GM12891 (cell line): Measurements from ENCODE around the gene FERMT2.
A peak's percentile ranks its signal among the peaks of the same experiment; 100 is the strongest.

Experiments used
- DNase-seq: peaks from one replicate; pipeline ENCODE4 v3.0.0; 2011; ENCODE audit warnings: low spot score; ENCODE audit not compliant: insufficient read length
- FAIRE-seq: peaks from 2 replicates; lab custom pipeline; 2011; peaks lifted over from hg19 to GRCh38; lab: Jason Lieb, UNC
- PAX5 ChIP-seq: IDR thresholded peaks from 2 replicates; pipeline ENCODE4 v1.6.1; 2011; ENCODE audit warnings: low read length, moderate library complexity, mild to moderate bottlenecking; ENCODE audit not compliant: insufficient read depth, severe bottlenecking
- POLR2A ChIP-seq: IDR thresholded peaks from 2 replicates; pipeline ENCODE4 v1.6.1; 2011; ENCODE audit warnings: low read depth, low read length, control low read depth
- POLR2AphosphoS5 ChIP-seq: IDR thresholded peaks from 2 replicates; pipeline ENCODE4 v1.6.1; 2011; ENCODE audit warnings: low read depth, low read length, control low read depth
- POU2F2 ChIP-seq: IDR thresholded peaks from 2 replicates; pipeline ENCODE4 v1.6.1; 2011; ENCODE audit warnings: low read depth, mild to moderate bottlenecking, control low read depth, low read length, moderate library complexity
- SPI1 ChIP-seq: IDR thresholded peaks from 2 replicates; pipeline ENCODE4 v1.6.1; 2011; ENCODE audit warnings: low read depth, low read length, control low read depth
- TAF1 ChIP-seq: IDR thresholded peaks from 2 replicates; pipeline ENCODE4 v1.6.1; 2011; ENCODE audit warnings: low read depth, low read length, control low read depth

FERMT2 gene

GRCh38 chr14:52860910-52861309 lies 89.9 kb downstream of the FERMT2 start:
- no peak for TF ChIP-seq POLR2AphosphoS5
- no peak for TF ChIP-seq POU2F2
- peak; percentile 23; the same call in 1 of the 2 replicates for TF ChIP-seq SPI1
- FAIRE-seq (no peak), DNase-seq (no peak)

- no peak for TF ChIP-seq PAX5
- no peak for TF ChIP-seq POLR2A
- no peak for TF ChIP-seq POU2F2
- TF ChIP-seq SPI1 = no peak
- TF ChIP-seq POLR2AphosphoS5 = no peak
- no peak for TF ChIP-seq TAF1
- FAIRE-seq = no peak
- DNase-seq = no peak
Measured at GRCh38 chr14:52860209-52860608, 90.6 kb downstream of the FERMT2 start.

DNA sequence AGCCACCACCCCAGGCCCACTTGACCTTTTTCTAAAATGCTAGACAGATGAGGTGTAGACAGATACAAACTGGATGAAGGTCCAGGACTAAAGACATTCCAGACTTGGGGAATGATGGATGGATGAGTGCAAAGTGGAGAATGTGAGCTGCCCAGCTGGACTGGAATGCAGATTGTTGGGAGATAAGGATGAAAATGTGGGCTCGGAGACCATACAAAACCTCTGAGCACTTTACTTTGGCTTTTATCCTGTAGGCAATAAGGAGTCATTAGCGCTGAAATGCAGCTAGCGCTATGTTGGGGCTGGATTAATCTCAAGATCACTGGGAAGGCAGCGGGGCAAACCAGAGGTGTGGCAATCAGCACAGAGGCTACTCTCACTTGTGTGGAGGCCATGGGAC lies 94.7 kb downstream of the FERMT2 start:
- TF ChIP-seq POLR2A = no peak
- no peak for TF ChIP-seq POU2F2
- no peak for TF ChIP-seq PAX5
- no peak for TF ChIP-seq TAF1
- no peak for TF ChIP-seq POLR2AphosphoS5
- TF ChIP-seq SPI1 = no peak
- FAIRE-seq = no peak
- no peak for DNase-seq

- no peak for FAIRE-seq
- DNase-seq = no peak
- TF ChIP-seq POU2F2 (no peak), POLR2A (no peak), POLR2AphosphoS5 (no peak), PAX5 (no peak), SPI1 (no peak), TAF1 (no peak)
Measured at GRCh38 chr14:52853522-52853854, 97.4 kb downstream of the FERMT2 start.

DNA sequence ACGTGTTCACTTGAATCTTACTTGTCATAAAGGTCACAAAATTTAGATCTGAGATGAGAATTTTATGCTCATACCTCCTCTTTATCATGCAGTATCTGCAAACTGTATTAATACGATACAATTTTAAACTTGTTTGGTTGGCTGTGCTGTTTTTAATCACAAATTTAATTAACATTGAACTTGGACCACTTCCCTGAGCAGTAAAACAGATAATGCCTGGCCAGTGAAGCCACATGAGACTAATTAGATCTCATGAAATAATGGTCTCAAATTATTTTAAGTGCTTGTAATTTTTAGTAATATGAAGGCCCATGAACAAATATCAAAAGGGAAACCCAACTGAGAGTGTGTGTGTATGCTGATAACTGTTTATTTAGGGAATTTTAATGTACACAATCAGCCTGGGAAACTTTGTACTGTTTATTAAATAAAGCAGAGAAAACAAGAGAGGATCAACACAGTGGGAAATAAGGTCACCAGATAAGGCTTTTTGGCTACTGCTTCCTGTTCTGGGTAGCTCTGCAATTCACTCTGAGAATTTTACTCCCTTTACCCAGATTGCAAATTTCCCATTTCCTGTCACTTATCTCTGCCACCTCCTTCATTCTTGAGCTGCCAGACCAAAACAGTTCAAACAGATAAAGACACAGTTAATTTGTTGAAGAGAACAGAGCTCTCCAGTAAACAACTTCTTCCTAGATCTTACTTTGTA lies 97.9 kb downstream of the FERMT2 start:
- no peak for DNase-seq
- no peak for FAIRE-seq
- no peak for TF ChIP-seq POU2F2
- TF ChIP-seq TAF1 = no peak
- no peak for TF ChIP-seq PAX5
- TF ChIP-seq POLR2A = no peak
- TF ChIP-seq SPI1 = no peak
- TF ChIP-seq POLR2AphosphoS5 = no peak

GRCh38 chr14:52850451-52850909 lies 100.4 kb downstream of the FERMT2 start:
- TF ChIP-seq POLR2A (no peak), PAX5 (no peak), POLR2AphosphoS5 (no peak), POU2F2 (no peak)
- no peak for FAIRE-seq
- no peak for DNase-seq

GRCh38 chr14:52848626-52849025 lies 102.2 kb downstream of the FERMT2 start:
- DNase-seq (no peak), FAIRE-seq (no peak)
- TF ChIP-seq SPI1 = no peak
- TF ChIP-seq TAF1 = no peak
- no peak for TF ChIP-seq POLR2AphosphoS5
- TF ChIP-seq POLR2A = no peak

DNA sequence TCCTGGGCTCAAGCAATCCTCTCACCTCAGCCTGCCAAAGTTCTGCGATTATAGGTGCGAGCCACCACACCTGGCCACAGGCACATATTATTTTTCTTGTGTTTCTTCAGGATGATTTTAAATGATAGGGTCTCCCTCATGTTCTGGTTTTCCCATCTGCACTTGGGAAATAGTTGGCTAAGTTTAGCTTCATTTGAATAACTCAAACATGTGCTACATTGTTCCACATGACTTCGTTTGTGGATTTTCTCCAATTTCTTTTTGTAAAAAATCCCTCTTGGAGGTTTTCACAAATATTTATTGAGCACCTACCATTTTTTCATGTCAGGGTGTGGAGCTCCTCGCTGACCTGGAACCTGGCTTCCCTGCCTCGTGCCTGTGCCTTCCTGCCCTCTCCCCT lies 104.3 kb downstream of the FERMT2 start:
- FAIRE-seq (no peak), DNase-seq (no peak)
- no peak for TF ChIP-seq SPI1

DNA sequence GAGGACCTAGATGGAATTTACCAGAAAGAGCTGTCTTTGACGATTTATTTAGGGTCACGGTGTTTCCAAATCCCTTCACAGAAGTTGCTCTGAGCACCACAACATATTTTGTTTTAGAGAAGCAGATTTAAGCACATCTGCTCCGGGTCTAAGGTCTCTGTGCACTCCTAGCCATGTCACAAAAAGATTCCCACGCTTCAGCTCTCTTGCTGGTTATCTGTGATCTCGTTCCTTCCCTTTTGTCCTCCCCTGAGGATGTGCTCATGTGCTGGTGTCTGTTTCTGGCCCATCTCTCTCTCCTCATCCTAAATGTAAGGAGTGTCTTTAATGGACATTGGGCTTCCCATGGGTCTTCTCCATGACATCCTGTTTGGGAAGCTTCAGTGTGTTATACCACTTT lies 105.8 kb downstream of the FERMT2 start:
- FAIRE-seq = no peak
- TF ChIP-seq SPI1 (no peak), POU2F2 (no peak)
- DNase-seq = no peak

- TF ChIP-seq POLR2AphosphoS5 (no peak), TAF1 (no peak), POLR2A (no peak), SPI1 (no peak), PAX5 (no peak), POU2F2 (no peak)
- FAIRE-seq (no peak), DNase-seq (no peak)
Measured at GRCh38 chr14:52844262-52845060, 106.4 kb downstream of the FERMT2 start.

DNA sequence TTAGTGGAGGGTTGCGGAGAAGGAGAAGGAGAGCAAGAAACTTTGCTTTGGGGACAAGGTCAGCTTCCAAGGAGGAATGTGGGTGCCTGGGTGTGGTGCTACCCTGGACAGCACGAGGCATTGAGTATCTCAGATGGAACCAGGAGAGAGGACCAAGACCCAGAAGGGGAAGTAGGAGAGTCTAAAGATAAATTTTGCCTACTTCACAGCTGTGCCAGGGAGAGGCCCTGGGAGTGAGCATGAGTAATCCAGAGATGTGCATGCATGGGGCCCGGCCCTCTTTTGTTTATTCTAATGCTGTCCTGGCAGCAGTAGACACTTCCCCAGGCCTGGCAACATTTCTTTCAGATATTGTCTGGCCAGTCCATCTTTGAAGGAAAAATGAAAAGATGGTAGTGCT lies 110.0 kb downstream of the FERMT2 start:
- FAIRE-seq = no peak
- DNase-seq = no peak
- no peak for TF ChIP-seq POU2F2
- no peak for TF ChIP-seq POLR2A
- 0 out of 2 replicates have a peak, but pooled peaks have one; percentile 19 for TF ChIP-seq SPI1
- no peak for TF ChIP-seq POLR2AphosphoS5
- no peak for TF ChIP-seq PAX5
